DND-41 (cell line): ENCODE results near the gene KRT1.

ENCODE experiments used
- CTCF ChIP-seq: IDR thresholded peaks from 2 replicates; pipeline ENCODE4 v1.5.1; 2012; ENCODE audit warnings: borderline replicate concordance, low read length, moderate library complexity, mild to moderate bottlenecking; ENCODE audit not compliant: poor library complexity, severe bottlenecking; ENCODE audit errors: extremely low read depth
- EZH2 ChIP-seq: IDR thresholded peaks from 3 replicates; pipeline ENCODE4 v1.6.1; 2012; ENCODE audit warnings: borderline replicate concordance, low read depth, mild to moderate bottlenecking, moderate library complexity, low read length, inconsistent platforms; ENCODE audit not compliant: severe bottlenecking

GRCh38 chr12:52686756-52687487 lies 6.7 kb upstream of the KRT1 start:
- TF ChIP-seq CTCF (no peak), EZH2 (no peak)
